ENCODE results near the gene PIH1D1.

The PIH1D1 gene

DNA sequence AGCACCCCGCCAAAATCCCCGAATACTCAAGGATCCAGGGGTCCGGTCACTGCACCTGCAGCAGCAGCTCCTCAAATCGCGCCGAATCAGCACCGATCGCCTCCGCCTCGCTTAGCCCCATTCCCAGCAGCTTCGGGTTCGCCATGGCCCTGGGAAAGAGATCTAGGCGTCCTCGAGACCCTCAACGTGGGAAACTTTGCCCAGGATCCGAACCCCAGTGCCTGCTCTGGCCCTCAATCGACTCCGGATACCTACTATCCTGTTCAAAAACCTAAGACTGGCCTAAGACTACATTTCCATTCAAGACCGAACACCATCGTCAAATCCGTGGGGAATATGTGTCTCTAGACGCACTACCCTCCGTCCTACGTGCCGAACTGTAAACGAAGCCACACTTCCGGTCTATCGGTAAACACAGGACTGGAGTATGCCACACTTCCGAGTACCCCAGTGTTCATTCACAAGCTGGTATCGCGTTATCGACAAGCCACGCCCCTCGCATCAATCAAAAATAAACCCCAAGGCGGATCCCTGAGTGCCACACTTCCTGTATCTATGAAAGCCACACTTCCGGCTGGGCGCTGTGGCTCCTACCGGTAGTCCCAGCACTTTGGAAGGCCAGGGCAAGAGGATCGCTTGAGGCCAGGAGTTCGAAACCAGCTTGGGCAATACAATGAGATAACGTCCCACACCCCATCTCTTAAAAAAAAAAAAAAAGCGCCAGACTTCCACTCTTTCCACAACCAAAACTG, at the start of gene PIH1D1:
Gene PIH1D1 (minus strand): TSS at position 385 of the 752 bp plus-strand sequence. CDS start 240 bp downstream, at position 145.
- DNase-seq, result no peak

GRCh38 chr19:49499030-49499670, 47.5 kb upstream of the PIH1D1 start:
- DNase-seq, result no peak

DNA sequence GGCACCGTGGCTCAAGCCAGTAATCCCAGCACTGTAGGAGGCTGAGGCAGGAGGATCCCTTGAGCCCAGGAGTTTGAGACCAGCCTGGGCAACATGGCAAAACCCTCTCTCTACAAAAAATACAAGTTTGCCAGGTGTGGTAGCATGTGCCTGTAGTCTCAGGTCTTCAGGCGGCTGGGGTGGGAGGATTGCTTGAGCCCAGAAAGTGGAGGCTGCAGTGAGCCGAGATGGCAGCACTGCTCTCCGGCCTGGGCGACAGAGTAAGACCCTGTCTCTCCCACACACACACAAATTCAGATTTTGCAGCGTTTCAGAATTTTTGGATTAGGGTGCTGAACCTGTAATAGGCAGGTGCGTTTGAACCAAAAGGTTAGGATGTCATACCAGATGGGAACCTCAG, 46.9 kb upstream of the PIH1D1 start:
- DNase-seq, result no peak

GRCh38 chr19:49497789-49498103, 46.1 kb upstream of the PIH1D1 start:
- no peak for DNase-seq

DNA sequence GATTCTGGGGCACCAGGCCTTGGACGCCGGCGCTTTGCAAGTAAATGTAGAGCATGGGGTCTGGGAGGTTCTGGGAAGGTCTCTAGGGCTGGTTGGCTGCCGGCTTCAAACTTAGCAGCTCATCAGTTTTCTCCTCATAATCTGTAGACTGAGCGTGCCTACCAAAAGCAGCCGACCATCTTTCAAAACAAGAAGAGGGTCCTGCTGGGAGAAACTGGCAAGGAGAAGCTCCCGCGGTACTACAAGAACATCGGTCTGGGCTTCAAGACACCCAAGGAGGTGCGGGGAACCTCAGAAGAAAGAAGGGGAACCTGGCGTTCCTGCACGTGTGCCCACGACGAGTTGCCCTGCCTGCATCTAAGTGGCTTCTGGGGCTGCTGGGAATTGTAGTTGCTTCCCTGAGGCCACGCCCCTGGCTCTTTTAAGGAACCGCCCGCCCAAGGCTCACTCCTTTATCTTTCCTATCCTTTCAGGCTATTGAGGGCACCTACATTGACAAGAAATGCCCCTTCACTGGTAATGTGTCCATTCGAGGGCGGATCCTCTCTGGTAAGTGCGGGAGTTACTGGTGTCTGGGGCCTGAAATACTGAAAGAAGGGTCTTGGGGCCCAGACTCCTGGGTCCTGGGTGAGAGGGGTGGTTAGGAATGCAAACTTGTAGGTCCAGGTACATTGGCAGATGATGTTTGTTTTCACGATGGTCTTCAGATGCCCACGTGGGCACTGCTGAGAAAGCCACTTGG, 45.6 kb upstream of the PIH1D1 start:
- DNase-seq, result no peak

DNA sequence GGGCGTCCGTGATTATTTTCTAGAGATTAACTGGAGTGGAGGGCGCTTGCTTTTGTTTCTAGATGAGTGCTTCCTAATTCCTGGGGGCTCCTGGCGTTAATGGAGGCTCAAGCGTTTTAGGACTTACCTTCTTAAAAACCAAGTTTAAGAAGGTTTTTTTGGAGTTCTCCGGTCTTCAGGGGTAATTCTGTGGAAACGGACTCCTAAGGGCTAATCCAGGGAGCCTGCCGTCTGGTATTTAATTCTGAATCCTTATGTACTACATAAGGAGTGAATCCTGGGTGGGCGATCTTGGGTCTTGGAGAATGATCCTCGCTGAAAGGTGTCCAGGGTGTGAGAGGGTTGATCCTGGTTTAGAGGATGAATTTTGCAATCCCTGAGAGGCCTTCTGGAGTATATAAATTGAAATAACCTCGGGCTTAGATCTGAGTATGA, 45.0 kb upstream of the PIH1D1 start:
- DNase-seq, result no peak

DNA sequence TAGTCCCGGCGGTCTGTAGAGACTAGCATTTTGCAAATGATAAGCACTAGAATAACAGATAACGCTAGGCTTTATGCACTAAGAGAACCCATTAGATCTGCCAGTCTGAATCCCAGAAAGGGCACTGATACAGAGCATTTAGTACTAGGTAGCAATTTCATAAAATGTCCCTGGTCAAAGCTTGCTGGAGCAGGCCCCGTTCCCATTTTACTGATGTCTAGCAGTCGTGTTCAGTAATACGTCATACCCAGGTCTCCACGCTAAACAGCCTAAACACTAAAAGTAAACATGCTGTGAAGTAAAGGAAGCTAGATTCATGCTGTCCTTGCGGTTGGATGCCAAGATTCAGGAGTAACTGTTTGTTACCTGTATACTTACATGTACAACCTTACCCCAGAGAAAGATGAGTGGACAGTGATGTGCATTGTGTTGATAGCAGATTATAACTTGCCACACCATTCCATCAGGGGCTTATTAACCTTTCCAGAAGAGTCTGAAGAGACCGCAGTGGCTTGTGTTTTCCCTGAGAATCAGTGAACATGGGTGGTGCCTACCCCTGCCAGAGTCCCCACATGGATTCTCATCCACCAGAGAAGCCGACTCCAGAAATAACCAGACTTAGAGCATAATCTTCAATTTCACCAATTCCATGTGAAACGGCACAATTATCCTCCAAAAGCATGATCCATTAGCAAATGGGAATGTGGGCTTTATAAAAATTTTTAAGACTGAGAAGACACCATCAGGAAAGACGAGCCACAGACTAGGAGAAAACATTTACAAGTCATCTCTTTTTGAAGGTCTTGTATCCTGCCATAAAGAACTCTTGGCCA, 41.2 kb upstream of the PIH1D1 start:
- DNase-seq, result no peak

- DNase-seq, result no peak
Observed at GRCh38 chr19:49491804-49492572, 40.4 kb upstream of the PIH1D1 start.

GRCh38 chr19:49491030-49491803, 39.6 kb upstream of the PIH1D1 start:
- no peak for DNase-seq

DNA sequence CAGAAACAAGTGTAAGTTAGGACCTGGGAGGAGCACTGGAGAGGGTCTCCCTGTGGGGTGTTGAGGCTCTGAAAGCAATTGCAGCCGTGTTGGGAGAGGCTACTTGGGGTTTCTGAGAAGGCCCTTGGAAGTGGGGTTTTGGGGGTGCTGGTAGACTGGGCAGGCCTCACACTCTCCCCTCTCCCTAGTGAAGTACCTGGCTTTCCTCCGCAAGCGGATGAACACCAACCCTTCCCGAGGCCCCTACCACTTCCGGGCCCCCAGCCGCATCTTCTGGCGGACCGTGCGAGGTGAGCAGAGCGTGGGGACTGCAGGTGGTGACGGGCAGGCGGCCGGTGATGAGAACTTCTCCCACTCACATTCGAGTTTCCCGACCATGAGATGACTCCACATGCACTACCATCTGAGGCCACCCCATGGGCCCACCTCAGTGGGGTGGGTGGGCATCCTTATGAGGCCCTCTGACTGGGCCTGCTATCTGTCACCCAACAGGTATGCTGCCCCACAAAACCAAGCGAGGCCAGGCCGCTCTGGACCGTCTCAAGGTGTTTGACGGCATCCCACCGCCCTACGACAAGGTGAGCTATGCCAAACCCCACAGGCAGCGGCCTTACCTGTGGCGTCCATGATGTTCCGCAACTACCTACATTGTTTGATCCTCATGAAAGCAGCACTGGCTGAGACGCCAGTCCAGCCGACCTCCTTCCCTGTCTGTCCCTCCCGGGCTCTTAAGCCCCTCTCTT, 38.8 kb upstream of the PIH1D1 start:
- DNase-seq, result no peak

DNA sequence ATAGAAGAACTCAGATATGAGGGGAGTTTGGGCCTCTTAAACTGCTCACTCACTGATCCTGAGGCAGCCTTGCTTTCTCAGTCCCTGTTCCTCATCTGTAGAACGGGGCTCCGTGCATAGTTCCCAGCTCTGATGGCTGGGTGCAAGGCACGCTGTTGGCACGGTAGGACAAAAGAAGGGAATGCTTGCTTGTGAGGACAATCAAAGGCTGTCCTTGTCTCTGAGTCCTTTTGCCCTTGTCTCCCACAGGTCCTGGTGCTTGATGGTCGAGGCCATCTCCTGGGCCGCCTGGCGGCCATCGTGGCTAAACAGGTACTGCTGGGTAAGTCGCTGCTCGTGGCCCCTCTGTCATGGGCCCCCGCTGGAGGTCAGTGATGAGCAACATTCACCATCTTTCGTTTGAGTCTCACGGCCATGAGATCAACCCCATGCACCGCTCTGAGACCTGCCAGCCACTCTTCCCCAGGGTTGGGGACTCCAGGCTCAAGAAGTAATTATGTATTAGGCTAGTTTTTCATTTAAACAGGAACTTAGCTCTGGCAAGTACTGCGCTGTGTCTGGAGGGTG, 38.1 kb upstream of the PIH1D1 start:
- no peak for DNase-seq

DNA sequence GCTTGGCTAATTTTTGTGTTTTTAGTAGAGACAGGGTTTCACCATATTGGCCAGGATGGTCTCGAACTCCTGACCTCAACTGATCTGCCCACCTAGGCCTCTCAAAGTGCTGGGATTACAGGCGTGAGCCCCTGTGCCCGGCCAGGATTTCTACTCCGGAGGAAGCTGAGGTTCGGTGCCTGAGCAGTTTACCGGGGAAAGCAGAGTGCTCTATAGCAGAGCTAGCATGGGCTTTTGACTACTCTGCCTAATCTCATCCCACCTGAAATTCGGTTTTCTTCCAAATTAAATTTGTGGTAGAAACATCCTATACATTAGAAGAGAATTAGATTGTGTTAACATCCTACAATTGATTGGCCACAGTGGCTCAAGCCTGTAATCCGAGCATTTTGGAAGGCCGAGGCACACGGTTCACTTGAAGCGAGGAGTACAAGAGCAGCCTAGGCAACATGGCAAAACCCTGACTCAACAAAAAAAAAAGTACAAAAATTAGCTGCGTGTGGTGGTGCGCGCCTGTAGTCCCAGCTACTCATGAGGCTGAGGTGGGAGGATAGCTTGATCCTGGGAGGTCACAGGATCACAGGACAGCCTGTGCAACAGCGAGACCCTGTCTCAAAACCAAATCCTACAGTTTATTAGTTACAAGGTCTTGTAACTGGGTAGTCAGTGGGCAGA, 37.4 kb upstream of the PIH1D1 start:
- DNase-seq, result no peak

- no peak for DNase-seq
Observed at GRCh38 chr19:49488046-49488862, 36.6 kb upstream of the PIH1D1 start.

DNA sequence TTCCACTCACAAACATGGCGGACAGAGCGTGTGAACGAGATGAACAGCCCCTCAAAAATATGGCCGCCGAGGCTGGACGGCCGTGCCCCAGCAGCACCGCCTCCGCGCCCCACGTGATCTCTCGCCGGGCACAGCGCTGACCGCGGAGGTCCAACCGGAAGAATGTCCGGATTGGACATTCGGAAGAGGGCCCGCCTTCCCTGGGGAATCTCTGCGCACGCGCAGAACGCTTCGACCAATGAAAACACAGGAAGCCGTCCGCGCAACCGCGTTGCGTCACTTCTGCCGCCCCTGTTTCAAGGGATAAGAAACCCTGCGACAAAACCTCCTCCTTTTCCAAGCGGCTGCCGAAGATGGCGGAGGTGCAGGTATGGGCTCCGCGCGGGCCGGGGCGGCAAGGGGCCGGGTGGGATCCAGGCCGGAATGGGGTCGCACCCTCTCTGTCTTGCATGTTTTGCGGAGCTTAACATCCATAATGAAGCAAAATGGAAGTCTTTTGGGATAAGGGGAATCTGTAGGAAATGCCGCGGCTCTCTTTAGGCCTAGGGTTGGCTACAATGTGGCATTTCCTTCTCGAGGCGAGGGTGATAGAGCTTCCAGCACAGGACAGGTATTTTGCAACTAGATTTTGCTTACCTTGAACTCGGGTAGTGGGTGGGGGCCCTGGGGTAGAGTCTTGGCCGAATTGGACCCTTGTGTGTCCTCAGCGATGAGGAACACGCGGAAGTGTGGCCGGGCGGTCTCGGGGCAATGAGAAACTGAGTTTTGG, 35.8 kb upstream of the PIH1D1 start, which contains the start of gene RPL13A:
Gene RPL13A (plus strand): TSS at position 332 of the 769 bp plus-strand sequence. CDS start 22 bp downstream, at position 354.
- DNase-seq, result peak; percentile 52

DNA sequence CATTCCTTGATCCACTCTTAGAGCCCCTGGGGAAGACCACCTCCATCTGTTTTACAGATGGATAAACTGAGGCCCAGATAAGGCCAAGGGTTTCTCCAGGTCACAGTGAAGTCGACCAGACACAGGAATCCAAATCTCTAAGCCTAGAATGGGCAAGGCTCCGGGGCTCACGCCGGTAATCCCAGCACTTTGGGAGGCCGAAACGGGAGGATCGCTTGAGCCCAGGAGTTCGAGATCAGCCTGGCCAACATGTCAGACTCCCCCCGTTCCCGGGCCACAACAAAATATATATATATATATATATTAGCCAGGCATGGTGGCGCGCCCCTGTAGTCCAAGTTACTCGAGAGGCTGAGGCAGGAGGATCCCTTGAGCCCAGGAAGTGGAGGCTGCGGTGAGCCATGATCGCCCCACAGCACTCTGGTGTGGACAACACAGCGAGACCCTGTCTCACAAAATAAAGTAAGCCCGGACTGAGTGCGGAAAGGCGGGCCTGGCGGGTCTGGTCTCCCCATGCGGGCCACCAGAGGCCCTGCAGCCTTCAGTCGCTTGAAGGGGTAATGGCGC, 35.2 kb upstream of the PIH1D1 start:
- DNase-seq, result no peak

- no peak for DNase-seq
Observed at GRCh38 chr19:49486232-49486631, 34.6 kb upstream of the PIH1D1 start.

GRCh38 chr19:49481020-49481683, 29.5 kb upstream of the PIH1D1 start:
- DNase-seq, result no peak

Data from 8988T (cell line).